ENCODE results near the gene SLC39A11. TPM values are rescaled to one million over a fixed set of nuclear protein-coding genes. Genes with fewer than 3 reads are reported as not detected.

SLC39A11 gene
- total RNA-seq, 4 donors from 2014 or later: 23.0 to 30.9 (median 27.6) TPM

- 79 to 86% methylated on average over 4 to 5 of the region's 5 CpGs for WGBS, 2 donors
- H3K4me3 ChIP-seq: no peak overlapping the region
- no peak overlapping the region for H3K27ac ChIP-seq
- no peak for TF ChIP-seq CTCF (IDR thresholded peaks at IDR 0.05)
- no peak for TF ChIP-seq POLR2A (IDR thresholded peaks at IDR 0.05)
- DNase-seq: no peak
- no peaks in the 10 kb centered on the region for H3K27me3 ChIP-seq
- no peaks in the 10 kb centered on the region for H3K4me1 ChIP-seq
- intact Hi-C loops (cut with DNase I): no loop called here
- peaks cover 0 to 7% (median 0%) of the 10 kb centered on the region in 3 donors for H3K36me3 ChIP-seq
- no peaks in the 10 kb centered on the region for H3K9me3 ChIP-seq
Measured at GRCh38 chr17:72952220-72952619, 140.3 kb downstream of the SLC39A11 start.

GRCh38 chr17:72950242-72950931 lies 142.1 kb downstream of the SLC39A11 start:
- peaks cover 0 to 25% (median 0%) of the 10 kb centered on the region in 3 donors for H3K36me3 ChIP-seq
- no peaks in the 10 kb centered on the region for H3K27me3 ChIP-seq
- no peak for TF ChIP-seq POLR2A (IDR thresholded peaks at IDR 0.05)
- no peak for TF ChIP-seq CTCF (IDR thresholded peaks at IDR 0.05)
- no peak overlapping the region for H3K4me3 ChIP-seq
- H3K4me1 ChIP-seq: no peaks in the 10 kb centered on the region
- H3K27ac ChIP-seq: no peak overlapping the region
- intact Hi-C loops (cut with DNase I): no loop called here
- no peaks in the 10 kb centered on the region for H3K9me3 ChIP-seq
- no peak for DNase-seq
- 85 to 87% methylated on average over 8 of the region's 8 CpGs for WGBS, 2 donors

GRCh38 chr17:72948115-72948514 lies 144.4 kb downstream of the SLC39A11 start:
- no peaks in the 10 kb centered on the region for H3K27me3 ChIP-seq
- H3K27ac ChIP-seq: no peak overlapping the region
- WGBS, 2 donors: 89 to 95% methylated on average over 19 to 23 of the region's 23 CpGs
- intact Hi-C loops (cut with DNase I): no loop called here
- peaks cover 0 to 28% (median 0%) of the 10 kb centered on the region in 3 donors for H3K36me3 ChIP-seq
- TF ChIP-seq CTCF (IDR thresholded peaks at IDR 0.05) (no peak), POLR2A (IDR thresholded peaks at IDR 0.05) (no peak)
- H3K9me3 ChIP-seq: no peaks in the 10 kb centered on the region
- no peak overlapping the region for H3K4me3 ChIP-seq
- no peak for DNase-seq
- no peaks in the 10 kb centered on the region for H3K4me1 ChIP-seq

GRCh38 chr17:72947475-72947874 lies 145.0 kb downstream of the SLC39A11 start:
- Histone ChIP-seq H3K9me3 (no peaks in the 10 kb centered on the region), H3K27ac (no peak overlapping the region), H3K4me3 (no peak overlapping the region), H3K4me1 (no peaks in the 10 kb centered on the region), H3K36me3 (peaks cover 0 to 28% (median 0%) of the 10 kb centered on the region in 3 donors), H3K27me3 (no peaks in the 10 kb centered on the region)
- 88 to 97% methylated on average over 6 of the region's 10 CpGs for WGBS, 2 donors
- TF ChIP-seq CTCF (IDR thresholded peaks at IDR 0.05): no peak
- no peak for TF ChIP-seq POLR2A (IDR thresholded peaks at IDR 0.05)
- intact Hi-C loops (cut with DNase I): no loop called here
- no peak for DNase-seq

- Histone ChIP-seq H3K9me3 (no peaks in the 10 kb centered on the region), H3K4me3 (no peak overlapping the region), H3K27me3 (no peaks in the 10 kb centered on the region), H3K27ac (no peak overlapping the region), H3K4me1 (no peaks in the 10 kb centered on the region), H3K36me3 (peaks cover 0 to 28% (median 0%) of the 10 kb centered on the region in 3 donors)
- intact Hi-C loops (cut with DNase I): no loop called here
- WGBS, 2 donors: 78 to 79% methylated on average over 4 to 5 of the region's 5 CpGs
- no peak for DNase-seq
- TF ChIP-seq CTCF (IDR thresholded peaks at IDR 0.05) (no peak), POLR2A (IDR thresholded peaks at IDR 0.05) (no peak)
Measured at GRCh38 chr17:72946696-72947095, 145.8 kb downstream of the SLC39A11 start.

Measured in esophagus squamous epithelium (tissue), 5 donors.